Measurements from ENCODE around the gene CASTOR1. TPM values are rescaled to one million over a fixed set of nuclear protein-coding genes. Genes with fewer than 3 reads are reported as not detected.

The CASTOR1 gene
- polyA plus RNA-seq, 1 of the 3 experiments (the other 2 are of a cell fraction), result 14.4 TPM

GRCh38 chr22:30238661-30239487 lies 50.4 kb downstream of the CASTOR1 start:
- H3K9me3 ChIP-seq, result no peaks in the 10 kb centered on the region
- H2AFZ ChIP-seq (ENCODE audit: low read depth), result no peak overlapping the region
- no peaks in the 10 kb centered on the region for H4K20me1 ChIP-seq (ENCODE audit: insufficient read depth)
- TF ChIP-seq FOSL2 (IDR thresholded peaks at IDR 0.05; ENCODE audit: borderline replicate concordance, low read depth) (no peak), TCF12 (IDR thresholded peaks at IDR 0.05) (no peak), GATA2 (CRISPR knock-in tag; IDR thresholded peaks at IDR 0.05) (no peak), TAF1 (IDR thresholded peaks at IDR 0.05; ENCODE audit: borderline replicate concordance, low read depth, low read length) (no peak), FOXM1 (IDR thresholded peaks at IDR 0.05; ENCODE audit: low read depth) (no peak), ELF1 (IDR thresholded peaks at IDR 0.05) (no peak), TEAD4 (IDR thresholded peaks at IDR 0.05; ENCODE audit: borderline replicate concordance, insufficient read depth) (no peak), CHD2 (IDR thresholded peaks at IDR 0.05; ENCODE audit: low read length, partially characterized antibody) (no peak), RCOR1 (IDR thresholded peaks at IDR 0.05; ENCODE audit: low read length) (no peak), MAX (IDR thresholded peaks at IDR 0.05; ENCODE audit: low read depth) (no peak), EP300 (IDR thresholded peaks at IDR 0.05; ENCODE audit: borderline replicate concordance in 1 of 2, low read depth in 1 of 2, low read length in 1 of 2) (no peak), YY1 (IDR thresholded peaks at IDR 0.05; ENCODE audit: low read depth) (no peak), SMC3 (IDR thresholded peaks at IDR 0.05; ENCODE audit: low read depth, low read length) (no peak), NRF1 (IDR thresholded peaks at IDR 0.05; ENCODE audit: low read depth, low read length) (no peak), FOXJ3 (CRISPR knock-in tag; IDR thresholded peaks at IDR 0.05) (no peak), SIN3A (IDR thresholded peaks at IDR 0.05; ENCODE audit: borderline replicate concordance, low read depth, low read length) (no peak)
- TF ChIP-seq, protein P1, sequence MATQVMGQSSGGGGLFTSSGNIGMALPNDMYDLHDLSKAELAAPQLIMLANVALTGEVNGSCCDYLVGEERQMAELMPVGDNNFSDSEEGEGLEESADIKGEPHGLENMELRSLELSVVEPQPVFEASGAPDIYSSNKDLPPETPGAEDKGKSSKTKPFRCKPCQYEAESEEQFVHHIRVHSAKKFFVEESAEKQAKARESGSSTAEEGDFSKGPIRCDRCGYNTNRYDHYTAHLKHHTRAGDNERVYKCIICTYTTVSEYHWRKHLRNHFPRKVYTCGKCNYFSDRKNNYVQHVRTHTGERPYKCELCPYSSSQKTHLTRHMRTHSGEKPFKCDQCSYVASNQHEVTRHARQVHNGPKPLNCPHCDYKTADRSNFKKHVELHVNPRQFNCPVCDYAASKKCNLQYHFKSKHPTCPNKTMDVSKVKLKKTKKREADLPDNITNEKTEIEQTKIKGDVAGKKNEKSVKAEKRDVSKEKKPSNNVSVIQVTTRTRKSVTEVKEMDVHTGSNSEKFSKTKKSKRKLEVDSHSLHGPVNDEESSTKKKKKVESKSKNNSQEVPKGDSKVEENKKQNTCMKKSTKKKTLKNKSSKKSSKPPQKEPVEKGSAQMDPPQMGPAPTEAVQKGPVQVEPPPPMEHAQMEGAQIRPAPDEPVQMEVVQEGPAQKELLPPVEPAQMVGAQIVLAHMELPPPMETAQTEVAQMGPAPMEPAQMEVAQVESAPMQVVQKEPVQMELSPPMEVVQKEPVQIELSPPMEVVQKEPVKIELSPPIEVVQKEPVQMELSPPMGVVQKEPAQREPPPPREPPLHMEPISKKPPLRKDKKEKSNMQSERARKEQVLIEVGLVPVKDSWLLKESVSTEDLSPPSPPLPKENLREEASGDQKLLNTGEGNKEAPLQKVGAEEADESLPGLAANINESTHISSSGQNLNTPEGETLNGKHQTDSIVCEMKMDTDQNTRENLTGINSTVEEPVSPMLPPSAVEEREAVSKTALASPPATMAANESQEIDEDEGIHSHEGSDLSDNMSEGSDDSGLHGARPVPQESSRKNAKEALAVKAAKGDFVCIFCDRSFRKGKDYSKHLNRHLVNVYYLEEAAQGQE (IDR thresholded peaks at IDR 0.05; ENCODE audit: low read depth, low read length), result no peak
- TF ChIP-seq, protein P2, sequence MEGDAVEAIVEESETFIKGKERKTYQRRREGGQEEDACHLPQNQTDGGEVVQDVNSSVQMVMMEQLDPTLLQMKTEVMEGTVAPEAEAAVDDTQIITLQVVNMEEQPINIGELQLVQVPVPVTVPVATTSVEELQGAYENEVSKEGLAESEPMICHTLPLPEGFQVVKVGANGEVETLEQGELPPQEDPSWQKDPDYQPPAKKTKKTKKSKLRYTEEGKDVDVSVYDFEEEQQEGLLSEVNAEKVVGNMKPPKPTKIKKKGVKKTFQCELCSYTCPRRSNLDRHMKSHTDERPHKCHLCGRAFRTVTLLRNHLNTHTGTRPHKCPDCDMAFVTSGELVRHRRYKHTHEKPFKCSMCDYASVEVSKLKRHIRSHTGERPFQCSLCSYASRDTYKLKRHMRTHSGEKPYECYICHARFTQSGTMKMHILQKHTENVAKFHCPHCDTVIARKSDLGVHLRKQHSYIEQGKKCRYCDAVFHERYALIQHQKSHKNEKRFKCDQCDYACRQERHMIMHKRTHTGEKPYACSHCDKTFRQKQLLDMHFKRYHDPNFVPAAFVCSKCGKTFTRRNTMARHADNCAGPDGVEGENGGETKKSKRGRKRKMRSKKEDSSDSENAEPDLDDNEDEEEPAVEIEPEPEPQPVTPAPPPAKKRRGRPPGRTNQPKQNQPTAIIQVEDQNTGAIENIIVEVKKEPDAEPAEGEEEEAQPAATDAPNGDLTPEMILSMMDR (IDR thresholded peaks at IDR 0.05), result no peak
- peaks cover 0 to 4% of the 10 kb centered on the region in 2 experiments for H3K36me3 ChIP-seq (replicated peaks in 1 of 2; ENCODE audit: control insufficient read depth in 1 of 2, insufficient read depth in 2 of 2, low read length in 1 of 2)
- H3K27me3 ChIP-seq (ENCODE audit: insufficient read depth), result no peaks in the 10 kb centered on the region
- no peak overlapping the region for H3K4me3 ChIP-seq (ENCODE audit: low read depth in 2 of 2, low read length in 1 of 2)
- H3K79me2 ChIP-seq (ENCODE audit: insufficient read depth), result no peaks in the 10 kb centered on the region
- CTCF ChIA-PET, result interaction anchor here (1.3 to 2.0 kb wide), 2 partner anchors 24 to 131 kb away, joined by 3 to 6 read pairs; no protein-coding TSS in a partner anchor
- no peaks in the 10 kb centered on the region for H3K9me2 ChIP-seq
- H3K4me1 ChIP-seq (ENCODE audit: control insufficient read depth in 1 of 2, insufficient read depth in 2 of 2, low read depth in 1 of 2, low read length in 1 of 2), result peaks cover 5 to 14% of the 10 kb centered on the region in 2 experiments; a peak in 3 of 4 replicates
- H3F3A ChIP-seq (replicated peaks; ENCODE audit: insufficient read depth), result no peaks in the 10 kb centered on the region
- POLR2A ChIA-PET, result no interaction called here
- no peak overlapping the region for H3K9ac ChIP-seq
- no peak for DNase-seq
- no peak overlapping the region for H3K4me2 ChIP-seq
- no peak overlapping the region for H3K27ac ChIP-seq (ENCODE audit: low read depth in 2 of 2, low read length in 1 of 2)
- WGBS (ENCODE audit: low lambda C conversion rate), result 89% methylated on average over 20 of the region's 27 CpGs

All from SK-N-SH (cell line).